ENCODE data around the gene BBLN.
"Not testable (repeated sequence)": the region's sequence is repeated elsewhere in the genome, so short reads cannot be mapped to it uniquely, and the experiment has no call there.

BBLN gene

DNA sequence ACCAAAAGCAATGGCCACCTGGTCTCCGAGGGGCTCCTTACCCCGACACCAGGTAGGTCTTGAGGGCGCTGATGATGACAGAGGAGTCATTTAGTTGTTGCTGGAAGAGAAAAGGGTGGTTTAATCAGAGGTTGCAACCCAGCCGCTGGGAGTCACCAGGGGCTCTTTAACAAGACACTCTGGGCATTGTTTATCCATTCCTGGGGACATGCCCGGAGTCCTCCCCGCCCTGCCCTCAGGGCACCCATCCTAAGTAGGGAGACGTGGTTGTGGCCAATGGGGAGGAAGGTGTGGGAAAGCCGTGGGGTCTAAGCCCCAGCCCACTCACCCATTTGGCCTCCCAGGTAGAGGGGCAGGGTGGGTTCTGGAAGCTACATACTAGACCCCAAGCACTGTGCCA is 35.6 kb upstream of the BBLN start:
- no peak for DNase-seq

DNA sequence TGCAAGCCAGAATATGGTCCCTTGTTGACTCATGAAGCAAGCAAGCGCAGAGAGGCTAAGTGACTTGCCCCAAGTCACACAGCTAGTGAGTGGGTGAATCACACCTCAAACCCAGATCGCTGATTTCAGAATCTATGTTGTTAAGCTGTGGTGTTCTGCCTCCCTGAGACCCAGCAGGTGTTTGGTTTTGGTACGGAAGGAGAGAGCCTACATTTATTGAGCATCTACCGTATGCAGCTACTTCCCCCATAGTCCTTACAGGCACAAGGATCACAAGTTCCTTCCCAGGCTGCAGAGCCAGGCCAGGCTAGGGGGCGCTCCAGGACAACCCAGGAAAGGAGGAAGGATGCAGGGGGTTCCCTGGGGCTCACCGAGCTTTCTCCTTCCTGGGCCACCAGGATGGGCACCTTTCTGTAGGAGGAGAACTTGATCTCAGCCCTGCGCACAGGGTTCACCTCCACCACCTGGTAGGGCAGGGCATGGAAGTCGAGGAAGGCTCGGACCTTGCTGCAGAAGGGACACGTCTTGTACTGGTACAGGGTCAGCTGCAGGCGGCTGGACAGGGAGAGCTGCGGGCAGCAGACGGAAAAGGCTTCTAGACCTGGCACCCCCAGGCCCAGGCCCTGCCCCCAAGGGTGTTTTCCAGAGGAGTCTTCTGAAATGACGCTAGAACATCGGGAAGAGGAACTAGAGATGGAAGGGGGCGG is 35.0 kb upstream of the BBLN start:
- peak in 24 of 56 donors; percentile 9 to 65 (median 32) for DNase-seq

DNA sequence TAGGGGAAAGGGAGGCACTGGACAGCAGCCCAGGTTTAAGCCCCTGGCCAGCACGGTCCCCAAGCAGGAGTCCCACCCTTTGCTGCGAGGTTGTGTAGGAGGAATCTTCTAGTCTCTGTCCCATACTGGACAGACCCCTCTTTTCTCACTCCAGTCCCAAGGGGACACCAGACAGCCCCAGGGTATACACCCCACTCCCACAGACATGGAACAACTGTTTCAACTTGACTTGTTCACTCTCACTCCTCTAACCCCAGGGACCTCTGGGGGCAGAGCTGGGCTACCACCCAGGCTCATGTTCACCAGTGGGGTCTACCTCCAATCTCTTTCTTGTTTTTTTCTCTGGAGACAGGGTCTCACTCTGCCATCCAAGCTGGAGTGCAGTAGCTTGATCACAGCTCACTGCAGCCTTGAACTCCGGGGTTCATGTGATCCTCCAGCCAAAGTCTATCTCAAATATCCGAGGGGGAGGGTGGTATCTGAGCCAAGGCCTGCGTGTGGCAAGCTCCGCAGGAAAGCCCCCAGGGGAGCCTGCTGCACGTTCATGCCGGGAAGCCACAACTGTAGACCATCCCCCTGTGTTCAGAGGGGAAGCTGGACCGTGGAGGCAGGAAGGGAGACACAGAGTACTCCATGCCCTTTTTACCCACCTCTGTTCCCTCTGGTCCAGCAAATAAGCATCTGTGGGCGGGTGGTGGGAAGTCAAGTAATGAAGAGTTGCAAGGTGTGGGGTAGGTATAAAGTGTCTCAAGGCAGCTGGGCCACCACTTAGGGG is 34.3 kb upstream of the BBLN start:
- no peak for DNase-seq

DNA sequence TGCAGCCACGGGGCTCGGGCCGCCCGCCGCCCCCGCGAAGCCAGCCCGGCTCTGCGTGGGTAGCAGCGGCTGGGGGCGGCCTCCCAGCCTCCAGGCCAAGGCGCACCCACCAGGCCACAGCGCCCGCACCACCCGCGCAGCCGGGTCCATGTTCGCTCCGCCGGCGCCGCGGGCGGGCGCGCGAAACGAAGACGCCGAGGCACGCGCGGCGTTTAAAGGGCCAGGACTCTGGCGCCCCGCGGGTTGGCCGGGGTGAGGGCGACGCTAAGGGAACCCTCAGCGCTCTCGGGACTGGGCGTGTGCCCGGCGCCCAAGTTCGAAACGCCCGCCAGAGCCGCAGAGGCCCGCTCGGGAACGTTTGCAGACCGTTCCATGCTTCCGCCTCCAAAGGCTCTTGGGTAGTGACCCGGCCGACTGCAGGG is 32.5 kb upstream of the BBLN start, which contains the start of gene PTGES2:
PTGES2 (minus strand) TSS at position 162 of the 422 bp plus-strand sequence; CDS start at position 150, 12 bp downstream.
- peak in 52 of 56 donors; percentile 15 to 88 (median 74) for DNase-seq

DNA sequence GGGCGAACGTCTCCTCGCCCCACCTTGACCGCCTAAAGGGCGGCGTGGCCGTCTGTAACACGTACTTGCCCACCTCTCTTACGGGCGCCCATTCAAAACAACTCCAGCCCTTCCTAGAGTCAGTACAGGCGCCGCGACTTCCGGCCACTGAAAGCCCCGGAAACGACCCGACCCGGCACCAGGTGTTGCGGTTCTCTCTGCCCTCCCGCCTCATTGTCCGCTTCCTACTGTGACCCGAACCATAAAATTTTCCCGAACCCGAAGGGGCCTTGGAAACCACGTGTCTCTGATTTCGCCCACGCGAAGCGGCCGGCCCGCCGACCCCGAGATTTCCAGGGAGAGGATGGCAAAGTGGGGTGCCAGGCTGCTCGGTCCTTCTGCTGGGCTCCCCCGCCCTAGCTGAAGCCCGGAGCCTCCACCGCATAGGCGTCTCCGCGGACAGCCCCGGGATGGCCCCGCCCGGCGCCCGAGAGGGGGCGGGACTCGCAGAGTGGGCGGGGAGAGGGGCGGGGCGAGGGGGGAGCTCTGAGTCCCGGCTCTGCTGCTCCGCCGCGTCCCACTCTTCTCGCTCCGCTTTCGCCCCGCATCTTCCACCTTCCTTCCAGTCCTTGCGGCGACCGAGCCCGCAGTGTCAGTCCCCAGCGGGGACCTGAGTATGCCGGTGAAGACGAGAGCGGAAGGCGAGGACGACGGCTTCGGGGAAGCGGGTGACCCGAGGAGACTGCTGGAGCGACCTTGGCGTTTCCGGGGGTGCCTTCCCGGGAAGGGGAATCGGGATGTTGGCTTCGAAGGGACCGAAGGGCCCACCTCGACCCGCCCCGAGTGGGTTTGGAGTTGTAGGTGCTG is 31.9 kb upstream of the BBLN start:
- peak in 55 of 56 donors; percentile 55 to 97 (median 86) for DNase-seq

DNA sequence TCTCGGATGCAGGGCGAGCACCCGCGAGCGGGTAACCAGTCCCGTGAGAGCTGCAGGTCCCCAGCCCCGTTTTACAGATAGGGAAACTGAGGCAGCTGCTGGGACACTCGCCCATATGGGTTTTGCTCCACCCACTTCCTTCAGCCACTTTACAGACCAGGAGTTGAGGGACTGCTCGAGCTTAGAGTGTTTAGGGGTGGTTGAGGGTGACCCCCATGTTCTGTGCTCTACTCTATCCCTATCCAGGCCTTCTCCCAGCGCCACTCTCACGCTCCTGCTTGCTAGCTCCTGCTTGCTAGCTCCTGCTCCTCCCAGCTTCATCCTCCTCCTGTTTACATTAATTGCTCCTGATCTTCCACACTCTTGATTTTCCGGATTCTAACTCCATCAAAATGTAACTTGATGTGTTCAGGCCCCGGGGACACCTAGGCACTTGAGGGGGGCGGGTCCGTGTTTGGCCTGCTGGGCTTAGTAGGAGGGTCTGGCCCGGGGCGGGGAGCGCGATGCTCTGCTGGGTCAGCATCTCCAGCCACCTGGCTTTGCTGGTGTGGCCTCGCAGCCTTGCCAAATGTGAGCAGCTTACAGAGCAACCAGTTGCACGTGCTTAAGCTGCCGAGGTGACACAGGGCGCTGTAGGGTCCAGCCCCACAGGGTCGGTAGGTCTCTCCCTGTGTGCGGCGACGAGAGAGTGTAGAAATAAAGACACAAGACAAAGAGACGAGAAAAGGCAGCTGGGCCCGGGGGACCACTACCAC is 31.1 kb upstream of the BBLN start:
- no peak for DNase-seq

DNA sequence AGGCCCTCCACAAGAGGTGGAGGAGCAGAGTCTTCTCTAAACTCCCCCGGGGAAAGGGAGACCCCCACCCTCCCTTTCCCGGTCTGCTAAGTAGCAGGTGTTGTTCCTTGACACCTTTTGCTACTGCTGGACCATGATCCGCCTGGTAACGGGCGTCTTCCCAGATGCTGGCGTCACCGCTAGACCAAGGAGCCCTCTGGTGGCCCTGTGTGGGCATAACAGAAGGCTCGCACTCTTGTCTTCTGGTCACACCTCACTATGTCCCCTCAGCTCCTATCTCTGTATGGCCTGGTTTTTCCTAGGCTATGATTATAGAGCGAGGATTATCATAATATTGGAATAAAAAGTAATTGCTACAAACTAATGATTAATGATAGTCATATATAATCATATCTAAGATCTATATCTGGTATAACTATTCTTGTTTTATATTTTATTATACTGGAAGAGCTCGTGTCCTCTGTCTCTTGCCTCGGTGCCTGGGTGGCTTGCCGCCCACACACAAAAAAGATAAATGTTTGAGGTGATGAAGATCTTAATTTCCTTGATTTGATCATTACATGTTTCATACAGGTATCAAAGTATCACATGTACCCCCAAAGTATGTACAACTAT is 30.0 kb upstream of the BBLN start:
- peak in 6 of 56 donors; percentile 40 to 72 (median 52) for DNase-seq

DNA sequence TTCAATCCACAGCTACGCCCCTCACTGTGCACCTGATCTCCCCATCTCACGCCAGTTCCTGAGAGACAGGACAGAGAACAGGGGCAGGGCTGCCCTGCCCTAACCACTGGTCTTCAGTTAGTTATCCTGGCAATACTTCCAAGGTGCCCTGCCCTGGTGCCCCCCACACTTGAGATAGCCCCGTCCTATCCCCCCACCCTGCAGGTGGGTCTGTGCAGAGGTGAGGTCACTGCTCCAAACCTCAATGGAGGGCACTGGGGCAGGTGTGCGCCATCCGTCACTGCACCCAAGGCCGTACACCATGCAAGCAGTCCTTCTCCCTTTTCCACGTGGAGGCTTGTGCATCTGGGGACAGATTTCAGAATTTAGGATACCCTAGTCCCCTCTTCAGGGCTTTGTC is 29.4 kb upstream of the BBLN start:
- not testable (repeated sequence) for DNase-seq

DNA sequence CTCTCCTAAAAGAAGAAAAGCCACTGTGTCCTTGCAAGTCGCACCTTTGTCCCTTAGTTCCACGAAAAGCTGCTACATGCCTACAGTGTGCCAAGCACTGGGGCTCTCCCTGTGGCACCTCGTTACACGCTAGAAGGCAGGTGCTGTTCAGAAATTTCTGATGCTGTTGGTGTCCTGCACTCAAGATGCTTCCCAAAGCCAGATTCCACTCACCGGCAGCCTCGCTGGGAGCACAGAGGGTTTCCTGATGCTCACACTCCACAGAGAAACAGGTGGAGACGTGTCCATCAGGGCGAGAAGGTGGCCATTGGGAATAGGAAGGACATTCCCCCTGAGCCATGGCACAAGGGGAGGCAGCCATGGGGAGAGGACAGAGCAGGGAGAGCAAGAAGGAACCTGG is 28.7 kb upstream of the BBLN start:
- not testable (repeated sequence) for DNase-seq

DNA sequence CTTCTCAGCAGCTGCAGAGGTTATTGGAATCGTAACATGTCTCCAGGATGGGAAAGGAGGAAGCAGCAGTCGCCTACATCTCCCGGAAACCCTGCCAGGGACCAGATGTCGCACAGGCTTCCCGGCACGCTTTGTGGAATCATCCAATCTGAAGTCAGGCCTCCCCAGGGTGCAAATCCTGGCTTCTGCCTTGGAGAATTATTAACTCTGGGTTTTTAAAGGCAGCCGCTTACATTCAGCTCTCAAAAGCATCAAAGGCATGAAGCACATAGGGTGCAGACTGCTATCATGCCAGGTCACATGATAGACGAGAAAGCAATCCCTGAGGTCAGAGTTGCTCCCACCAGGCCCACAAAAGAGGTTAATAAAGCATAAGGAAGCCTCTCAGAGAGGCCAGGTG is 27.9 kb upstream of the BBLN start:
- peak in 2 of 56 donors; percentile 19 to 42 for DNase-seq

DNA sequence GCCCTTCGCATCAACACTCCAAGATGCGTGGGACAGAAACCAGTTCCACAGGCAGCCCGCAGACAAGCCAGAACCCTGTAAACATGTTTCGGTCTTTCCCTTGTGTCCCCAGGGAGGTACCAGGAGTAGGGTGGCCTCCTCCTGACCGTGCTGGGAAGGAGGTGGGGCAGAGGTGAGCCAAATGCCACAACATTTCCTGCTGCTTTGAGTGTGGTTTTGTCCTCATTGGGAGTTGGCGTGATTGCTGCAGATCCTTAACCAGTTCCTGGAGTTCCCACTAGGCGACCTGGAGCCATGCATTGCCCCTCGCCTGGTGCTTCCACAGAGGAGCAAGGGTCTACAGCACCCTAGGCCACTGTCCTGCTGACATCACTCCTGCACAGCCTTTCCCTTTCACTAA is 24.5 kb upstream of the BBLN start:
- DNase-seq, result not testable (repeated sequence)

DNA sequence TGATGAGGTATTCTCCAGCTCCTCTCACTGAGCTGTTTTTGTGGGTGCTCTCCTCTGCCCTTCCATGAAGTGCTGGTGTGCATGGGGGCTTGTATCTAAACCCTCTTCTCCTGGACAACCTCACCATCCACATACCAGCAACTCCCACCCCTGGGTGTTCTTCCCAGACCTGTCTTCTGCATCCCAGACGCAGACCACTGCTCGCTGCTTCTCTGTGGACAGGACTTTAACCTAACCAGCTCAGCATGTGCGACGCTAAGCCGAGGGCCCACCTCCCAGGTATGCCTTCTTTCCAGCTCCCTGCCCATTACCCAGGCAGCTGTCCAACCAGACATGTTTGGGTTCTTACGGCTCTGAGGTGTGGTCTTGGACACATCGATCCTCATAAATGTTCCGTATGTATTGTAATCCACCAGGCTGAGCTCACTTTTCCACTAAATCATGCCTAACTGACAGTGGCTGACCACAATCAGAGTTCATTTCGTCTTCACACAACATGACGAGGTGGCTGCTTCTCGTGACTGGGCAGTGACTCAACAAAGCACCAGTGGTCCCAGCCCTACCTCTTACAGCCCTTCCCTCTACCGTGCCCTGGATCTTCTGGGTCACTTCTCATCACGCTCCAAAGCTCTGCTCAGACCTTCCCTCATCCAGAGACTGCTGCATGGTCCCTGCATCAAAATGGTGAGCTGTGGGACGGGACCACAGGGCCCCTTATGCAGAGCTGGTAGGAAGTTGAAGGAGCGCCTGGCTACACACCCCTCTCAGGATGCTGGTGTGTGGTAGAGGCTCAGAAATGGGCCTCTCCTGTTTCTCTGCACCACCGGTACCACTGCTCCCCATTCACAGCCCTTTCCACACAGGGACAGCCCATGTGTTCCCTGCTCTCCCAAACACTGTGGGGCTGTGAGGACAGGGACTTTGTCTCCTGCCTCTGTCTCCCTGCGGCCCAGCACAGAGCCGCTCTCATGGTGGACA is 23.0 kb upstream of the BBLN start:
- DNase-seq, result no peak

DNA sequence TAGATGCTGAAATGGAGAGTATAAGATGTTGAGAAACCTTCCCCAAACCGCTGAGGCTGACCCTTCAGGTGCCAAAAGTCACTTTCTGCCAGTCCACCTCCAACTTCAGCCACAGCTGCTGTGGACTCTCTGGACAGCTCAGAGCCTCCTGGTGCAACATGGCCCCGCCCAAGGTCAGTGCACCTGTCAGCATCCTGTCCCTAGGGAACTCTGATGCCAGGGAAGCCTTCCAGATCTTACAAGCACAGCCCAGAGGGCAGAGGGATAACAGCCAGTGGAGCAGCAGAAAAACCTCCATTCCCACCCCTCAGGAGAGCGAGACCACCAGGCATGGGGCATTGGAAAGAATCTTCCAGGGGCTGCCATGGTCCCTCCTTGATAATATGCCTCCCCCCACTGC is 22.1 kb upstream of the BBLN start:
- DNase-seq, result no peak

DNA sequence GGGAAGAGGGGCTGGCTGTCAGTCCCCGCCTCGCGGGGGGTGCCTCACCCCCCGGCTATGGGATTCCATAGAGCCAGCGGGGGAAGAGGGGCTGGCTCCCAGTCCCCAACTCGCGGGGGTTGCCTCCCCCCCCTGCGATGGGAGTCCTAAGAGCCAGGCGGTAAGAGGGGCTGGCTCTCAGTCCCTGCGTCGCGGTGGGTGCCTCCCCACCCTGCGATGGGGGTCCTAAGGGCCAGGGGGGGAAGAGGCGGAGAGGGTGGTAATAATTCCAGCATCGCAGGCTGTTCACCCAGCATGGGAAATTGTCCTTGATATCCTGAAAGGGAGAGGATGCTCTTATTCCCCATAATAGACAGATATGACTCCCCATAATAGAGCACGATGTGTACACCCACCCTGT is 20.4 kb upstream of the BBLN start:
- DNase-seq, result no peak

DNA sequence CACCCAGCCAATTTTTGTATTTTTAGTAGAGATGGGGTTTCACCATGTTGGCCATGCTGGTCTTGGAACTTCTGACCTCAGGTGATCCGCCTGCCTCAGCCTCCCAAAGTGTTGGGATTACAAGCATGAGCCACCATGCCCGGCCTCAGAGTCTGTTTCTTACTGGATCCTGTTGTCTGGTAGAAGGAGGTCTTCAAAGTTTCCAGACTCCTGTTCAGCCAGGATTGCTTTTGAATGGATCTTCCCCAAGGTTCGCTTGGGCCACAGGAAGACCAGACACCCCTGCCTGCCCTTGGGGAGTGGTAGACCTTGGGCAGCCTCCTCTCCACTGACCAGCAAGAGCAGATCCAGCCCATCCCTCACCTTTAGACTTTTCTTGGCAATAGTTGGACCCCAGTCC is 18.5 kb upstream of the BBLN start:
- DNase-seq, result no peak

DNA sequence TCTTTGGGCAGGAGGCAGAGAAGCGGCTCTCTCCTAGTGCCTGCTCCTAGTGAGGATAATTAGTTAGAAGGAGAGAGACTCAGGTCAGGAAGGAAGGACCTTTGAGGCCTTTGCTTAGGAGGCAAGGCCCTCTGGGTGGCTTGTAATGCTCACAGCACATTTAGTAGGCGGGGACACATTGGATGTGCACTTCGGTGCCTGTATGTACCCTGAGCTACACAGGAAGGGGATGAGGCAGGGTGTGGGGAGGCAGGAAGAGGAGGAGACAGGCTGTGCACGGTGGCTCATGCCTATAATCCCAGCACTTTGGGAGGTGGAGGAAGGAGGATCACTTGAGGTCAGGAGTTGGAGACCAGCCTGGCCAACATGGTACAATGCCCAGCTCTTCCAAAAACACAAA is 18.0 kb upstream of the BBLN start:
- DNase-seq, result no peak

DNA sequence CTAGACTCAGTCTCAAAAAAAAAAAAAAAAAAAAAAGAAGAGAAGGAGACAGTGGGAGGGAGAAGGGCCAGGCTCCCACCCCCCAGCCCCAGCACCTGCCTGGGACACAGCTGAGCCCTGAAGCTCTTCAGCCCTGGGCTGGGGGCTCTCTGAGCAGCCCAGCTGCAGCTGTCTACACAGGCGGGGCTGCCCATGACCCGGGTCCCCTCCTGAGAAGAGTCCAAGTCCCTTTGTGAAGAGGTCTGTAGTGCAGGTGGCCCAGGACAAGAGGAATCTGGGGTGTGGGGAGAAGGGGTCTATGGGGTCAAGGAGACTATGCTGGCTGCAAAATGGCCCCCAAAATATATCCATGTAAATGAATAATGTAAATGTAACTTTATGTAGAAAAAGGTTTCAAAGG is 17.5 kb upstream of the BBLN start:
- no peak for DNase-seq

DNA sequence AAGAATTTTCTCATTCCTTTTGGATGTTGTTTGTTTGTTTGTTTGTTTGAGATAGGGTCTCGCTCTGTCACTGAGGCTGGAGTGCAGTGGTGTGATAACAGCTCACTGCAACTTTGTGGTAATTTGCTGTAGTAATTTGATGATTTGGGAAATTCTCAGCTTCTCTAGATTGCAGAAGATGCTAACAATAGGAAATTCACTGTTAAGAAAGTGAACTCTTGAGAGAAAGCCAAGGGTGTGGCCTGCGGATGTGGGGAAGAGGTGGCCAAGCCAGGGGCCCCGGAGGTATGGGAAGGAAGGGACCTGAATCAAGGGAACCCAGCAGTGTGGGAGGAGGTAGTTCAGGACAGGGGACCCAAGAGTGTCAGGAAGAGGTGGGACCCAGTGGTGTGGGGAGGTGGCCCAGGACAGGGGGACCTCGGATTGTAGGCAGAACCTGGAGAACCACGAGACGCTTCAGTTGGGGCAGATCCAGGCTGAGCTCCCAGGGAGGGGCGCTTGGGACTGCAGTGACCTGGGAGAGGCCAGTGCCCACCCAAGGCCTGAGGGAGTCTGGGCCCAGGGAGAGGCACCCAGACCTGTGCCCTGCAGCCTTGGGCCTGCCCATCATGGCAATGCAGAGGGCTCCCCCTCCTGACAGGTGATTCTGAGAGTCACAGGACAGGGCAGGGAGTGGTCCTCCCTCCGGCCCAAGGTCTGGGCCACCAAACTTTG is 16.4 kb upstream of the BBLN start:
- no peak for DNase-seq

All from amygdala (tissue), 56 donors.